ENCODE measurements around the gene TMEM273.

DNA sequence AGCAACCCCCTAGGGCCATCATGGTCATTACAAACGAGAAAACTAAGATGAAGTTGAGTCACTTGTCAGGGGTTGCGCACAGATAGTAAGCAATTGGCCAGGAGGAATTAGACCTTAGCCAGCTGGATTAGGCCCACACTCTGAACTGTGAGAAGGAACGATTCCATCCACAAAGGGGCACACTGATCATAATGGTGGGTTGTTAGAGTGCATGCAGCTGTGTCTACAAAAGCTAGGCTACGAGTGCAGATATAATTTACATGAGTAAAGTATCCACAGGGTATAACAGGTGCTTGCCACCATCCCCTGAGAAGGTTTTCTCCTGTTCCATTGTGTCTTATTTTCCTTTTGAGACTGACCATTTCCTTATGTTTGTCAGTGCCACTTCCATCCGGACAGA, 37.8 kb downstream of the TMEM273 start:
- TF ChIP-seq, protein P1, sequence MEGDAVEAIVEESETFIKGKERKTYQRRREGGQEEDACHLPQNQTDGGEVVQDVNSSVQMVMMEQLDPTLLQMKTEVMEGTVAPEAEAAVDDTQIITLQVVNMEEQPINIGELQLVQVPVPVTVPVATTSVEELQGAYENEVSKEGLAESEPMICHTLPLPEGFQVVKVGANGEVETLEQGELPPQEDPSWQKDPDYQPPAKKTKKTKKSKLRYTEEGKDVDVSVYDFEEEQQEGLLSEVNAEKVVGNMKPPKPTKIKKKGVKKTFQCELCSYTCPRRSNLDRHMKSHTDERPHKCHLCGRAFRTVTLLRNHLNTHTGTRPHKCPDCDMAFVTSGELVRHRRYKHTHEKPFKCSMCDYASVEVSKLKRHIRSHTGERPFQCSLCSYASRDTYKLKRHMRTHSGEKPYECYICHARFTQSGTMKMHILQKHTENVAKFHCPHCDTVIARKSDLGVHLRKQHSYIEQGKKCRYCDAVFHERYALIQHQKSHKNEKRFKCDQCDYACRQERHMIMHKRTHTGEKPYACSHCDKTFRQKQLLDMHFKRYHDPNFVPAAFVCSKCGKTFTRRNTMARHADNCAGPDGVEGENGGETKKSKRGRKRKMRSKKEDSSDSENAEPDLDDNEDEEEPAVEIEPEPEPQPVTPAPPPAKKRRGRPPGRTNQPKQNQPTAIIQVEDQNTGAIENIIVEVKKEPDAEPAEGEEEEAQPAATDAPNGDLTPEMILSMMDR (IDR thresholded peaks at IDR 0.05), result no peak
- TF ChIP-seq POLR2AphosphoS5 (IDR thresholded peaks at IDR 0.05) (no peak), EP300 (IDR thresholded peaks at IDR 0.05) (no peak), POLR2A (IDR thresholded peaks at IDR 0.05) (no peak)

Measured in suprapubic skin (tissue), 4 donors.